Muscle of back (tissue), 11 donors: Measurements from ENCODE around the gene PCGF6. TPM values are rescaled to one million over a fixed set of nuclear protein-coding genes. Genes with fewer than 3 reads are reported as not detected.
A peak's percentile ranks its signal among the peaks of the same experiment; 100 is the strongest.
"Not testable (repeated sequence)": the region's sequence is repeated elsewhere in the genome, so short reads cannot be mapped to it uniquely, and the experiment has no call there.

ENCODE experiments used
- DNase-seq, 3 donors: peaks; one replicate each; pipeline versions ENCODE4 v3.0.0 to v3.0.0-alpha.2; 2013
- polyA plus RNA-seq, 10 donors: library from polyadenylated mRNA; unstranded; fragments of 120-200 nt; gene quantifications; one replicate each; pipeline ENCODE4 v1.2.1, GENCODE V29; 2013; ENCODE audit not compliant: insufficient read length in 10 of 10

PCGF6 gene
- polyA plus RNA-seq, 10 donors = 7.8 to 10.2 (median 9.7) TPM

DNA sequence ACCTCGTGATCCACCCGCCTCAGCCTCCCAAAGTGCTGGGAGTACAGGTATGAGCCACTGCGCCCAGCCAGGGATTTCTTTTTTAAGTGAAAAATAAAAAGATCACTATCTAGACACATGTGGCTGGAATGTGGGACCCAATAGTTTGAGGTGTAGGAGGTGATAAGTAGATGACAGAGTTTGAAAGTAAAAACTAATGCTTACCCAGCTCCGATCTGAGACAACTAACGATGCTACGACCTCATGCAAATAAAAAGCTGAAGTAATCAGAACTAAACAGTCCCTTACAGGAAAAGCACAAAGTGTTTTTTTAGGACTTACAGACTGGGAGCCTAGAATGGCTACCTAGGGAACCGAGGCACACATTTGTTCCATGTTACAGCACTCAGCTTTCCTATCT, 23.0 kb downstream of the PCGF6 start:
- DNase-seq = no peak

DNA sequence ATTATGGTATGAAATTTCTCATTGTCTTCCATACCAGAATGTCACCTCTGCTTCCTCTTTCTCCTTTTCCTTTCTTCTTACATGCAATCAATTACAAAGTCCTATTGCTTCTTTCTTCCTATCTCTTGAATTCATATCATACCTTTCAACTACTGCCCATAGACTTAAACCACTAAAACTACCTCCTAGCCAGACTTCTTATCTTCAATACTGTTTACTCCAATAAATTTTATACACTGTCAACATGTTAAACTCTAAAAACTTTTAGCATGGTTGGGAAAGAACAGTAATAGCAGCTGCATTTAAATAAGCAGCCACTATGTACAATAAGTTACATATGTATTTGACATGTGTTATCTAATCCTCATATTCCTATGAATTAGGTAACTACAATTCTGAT, 34.9 kb downstream of the PCGF6 start:
- no peak for DNase-seq

DNA sequence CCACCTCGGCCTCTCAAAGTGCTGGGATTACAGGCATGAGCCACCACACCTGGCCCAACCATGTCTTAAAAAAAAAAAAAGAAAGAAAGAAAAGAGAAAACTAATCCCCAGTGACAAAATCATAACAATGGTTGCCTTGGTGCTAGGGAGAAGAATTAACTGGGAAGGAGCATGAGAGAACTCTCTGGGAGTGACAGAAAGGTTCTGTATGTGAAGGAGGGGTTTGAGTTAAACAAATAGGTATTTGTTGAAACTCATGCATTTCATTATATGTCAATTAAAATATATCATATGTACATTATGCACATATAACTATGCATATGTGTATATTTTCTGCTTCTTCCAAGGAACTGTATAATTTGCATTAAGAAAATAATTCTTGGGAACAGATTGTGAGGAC, 40.7 kb downstream of the PCGF6 start:
- DNase-seq = no peak

DNA sequence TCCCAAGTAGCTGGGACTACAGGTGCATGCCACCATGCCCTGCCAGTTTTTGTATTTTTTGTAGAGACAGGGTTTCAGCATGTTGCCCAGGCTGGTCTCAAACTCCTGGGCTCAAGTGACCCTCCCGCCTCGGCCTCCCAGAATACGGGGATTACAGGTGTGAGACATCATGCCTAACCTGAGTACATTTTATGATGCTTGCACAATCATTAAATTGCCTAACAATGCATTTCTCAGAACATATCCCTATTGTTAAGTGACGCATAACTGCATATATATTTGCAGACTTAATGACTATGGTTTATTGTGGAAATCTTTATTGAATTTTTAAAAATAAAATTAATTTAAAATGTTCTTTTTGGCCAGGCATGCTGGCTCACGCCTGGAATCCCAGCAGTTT, 43.3 kb downstream of the PCGF6 start:
- no peak for DNase-seq

- DNase-seq = peak in 1 of 3 donors; percentile 38
Observed at GRCh38 chr10:103295374-103296015, 55.4 kb downstream of the PCGF6 start.

- no peak for DNase-seq
Observed at GRCh38 chr10:103291588-103291987, 59.4 kb downstream of the PCGF6 start.

- no peak for DNase-seq
Observed at GRCh38 chr10:103287992-103288391, 62.9 kb downstream of the PCGF6 start.

GRCh38 chr10:103284170-103284569, 66.8 kb downstream of the PCGF6 start:
- DNase-seq = no peak

DNA sequence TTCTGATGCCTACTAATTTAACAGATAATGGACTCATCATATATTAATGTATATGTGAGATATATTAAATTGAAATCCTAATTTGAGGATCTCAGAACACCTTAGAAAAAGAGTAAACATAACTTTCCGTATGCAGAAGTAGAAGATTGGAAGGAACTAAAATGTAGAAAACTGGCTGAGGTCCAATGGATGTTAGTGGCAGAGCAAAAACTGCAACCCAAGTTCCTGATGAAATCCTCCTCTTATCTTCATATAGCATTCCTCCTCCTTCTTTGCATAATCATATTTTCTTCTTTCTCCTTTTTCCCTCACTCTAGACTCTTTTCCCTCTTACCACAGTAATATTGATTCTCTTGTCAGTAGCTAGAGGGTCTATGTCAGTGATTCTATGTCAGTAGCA, 68.0 kb downstream of the PCGF6 start:
- no peak for DNase-seq

DNA sequence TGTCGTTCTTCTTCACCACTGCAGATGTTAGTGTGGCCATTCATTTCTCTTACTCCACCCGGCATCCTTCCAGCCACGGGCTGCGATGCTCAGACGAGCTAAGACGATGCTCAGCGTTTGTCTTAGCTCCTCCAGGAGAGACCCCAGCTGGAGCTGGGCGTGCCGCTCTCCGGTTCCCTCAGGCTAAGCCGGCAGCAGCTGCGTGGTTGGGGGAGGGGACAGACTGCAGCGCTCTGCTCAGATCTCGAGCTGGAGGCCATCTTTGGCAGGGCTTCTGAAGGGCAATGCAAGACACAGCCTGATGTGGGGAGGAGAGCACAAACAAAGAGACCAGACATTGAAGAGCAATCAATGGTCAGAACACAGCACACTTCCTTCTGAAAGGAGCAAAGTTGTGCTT, 69.2 kb downstream of the PCGF6 start:
- DNase-seq = peak; percentile 36 to 80 (median 58)

- DNase-seq = no peak
Observed at GRCh38 chr10:103280506-103280905, 70.4 kb downstream of the PCGF6 start.

DNA sequence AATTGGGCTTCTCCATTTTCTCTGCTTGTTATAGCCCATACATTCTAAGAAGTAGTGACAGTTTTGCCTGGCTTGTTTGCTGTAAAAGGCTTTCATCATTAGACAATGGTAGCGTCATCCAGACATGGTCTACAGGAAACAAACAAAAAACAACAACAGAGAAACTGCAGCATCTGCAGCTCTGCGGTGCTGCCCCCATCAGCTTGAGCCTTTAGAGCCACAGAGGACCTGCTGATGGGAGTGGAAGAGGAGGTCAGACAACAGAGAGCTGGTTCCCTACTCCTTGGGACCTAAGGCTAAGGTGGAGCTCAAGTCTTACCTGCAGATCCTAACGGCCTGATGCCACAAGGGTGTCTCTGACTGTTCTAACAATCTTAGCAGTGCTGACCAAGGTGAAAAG, 70.9 kb downstream of the PCGF6 start:
- no peak for DNase-seq

DNA sequence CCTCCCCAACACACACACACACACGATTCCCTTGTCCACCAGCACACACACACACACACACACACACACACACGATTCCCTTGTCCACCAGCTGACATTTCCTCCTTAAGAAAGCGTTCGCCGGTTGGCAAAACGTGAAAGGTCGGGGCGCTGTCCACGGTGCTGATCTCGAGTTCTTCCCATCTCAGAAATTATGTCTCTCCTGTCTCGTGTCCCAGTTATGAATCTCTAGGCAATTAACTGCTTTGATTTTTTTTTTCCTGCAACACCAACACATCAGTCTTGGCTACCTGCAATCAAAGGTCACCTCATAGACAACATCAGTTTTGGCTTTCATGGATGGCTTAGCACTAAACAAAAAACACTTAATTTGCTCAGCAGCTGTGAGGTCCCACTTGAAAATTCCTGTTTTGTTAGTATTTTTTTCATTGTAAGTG, 72.1 kb downstream of the PCGF6 start:
- peak; percentile 31 to 73 (median 58) for DNase-seq

- DNase-seq = no peak
Observed at GRCh38 chr10:103278537-103278823, 72.5 kb downstream of the PCGF6 start.

DNA sequence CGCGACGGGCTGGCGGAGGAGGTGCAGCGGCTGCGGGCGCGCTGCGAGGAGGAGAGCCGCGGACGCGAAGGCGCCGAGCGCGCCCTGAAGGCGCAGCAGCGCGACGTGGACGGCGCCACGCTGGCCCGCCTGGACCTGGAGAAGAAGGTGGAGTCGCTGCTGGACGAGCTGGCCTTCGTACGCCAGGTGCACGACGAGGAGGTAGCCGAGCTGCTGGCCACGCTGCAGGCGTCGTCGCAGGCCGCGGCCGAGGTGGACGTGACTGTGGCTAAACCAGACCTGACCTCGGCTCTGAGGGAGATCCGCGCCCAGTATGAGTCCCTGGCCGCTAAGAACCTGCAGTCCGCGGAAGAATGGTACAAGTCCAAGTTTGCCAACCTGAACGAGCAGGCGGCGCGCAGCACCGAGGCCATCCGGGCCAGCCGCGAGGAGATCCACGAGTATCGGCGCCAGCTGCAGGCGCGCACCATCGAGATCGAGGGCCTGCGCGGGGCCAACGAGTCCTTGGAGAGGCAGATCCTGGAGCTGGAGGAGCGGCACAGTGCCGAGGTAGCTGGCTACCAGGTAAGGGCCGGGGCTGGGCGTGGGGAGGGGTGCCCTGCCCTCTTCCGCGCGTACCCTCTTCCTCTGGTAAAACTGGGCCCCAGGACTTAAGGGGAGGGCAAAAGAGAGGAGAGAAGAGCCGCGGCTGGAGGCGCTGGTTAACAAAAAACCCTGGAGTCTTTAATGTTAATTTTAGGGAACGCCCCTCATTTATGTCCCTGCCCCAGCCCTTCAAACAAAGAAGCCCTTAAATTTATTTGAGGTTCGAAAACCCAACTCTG, 73.0 kb downstream of the PCGF6 start:
- no peak for DNase-seq

GRCh38 chr10:103276896-103277712, 73.8 kb downstream of the PCGF6 start, which contains the start of gene INA:
TSS of gene INA (plus strand) at chr10:103277138. CDS start at chr10:103277212, 74 bp downstream.
- DNase-seq = peak; percentile 17 to 57 (median 34)

DNA sequence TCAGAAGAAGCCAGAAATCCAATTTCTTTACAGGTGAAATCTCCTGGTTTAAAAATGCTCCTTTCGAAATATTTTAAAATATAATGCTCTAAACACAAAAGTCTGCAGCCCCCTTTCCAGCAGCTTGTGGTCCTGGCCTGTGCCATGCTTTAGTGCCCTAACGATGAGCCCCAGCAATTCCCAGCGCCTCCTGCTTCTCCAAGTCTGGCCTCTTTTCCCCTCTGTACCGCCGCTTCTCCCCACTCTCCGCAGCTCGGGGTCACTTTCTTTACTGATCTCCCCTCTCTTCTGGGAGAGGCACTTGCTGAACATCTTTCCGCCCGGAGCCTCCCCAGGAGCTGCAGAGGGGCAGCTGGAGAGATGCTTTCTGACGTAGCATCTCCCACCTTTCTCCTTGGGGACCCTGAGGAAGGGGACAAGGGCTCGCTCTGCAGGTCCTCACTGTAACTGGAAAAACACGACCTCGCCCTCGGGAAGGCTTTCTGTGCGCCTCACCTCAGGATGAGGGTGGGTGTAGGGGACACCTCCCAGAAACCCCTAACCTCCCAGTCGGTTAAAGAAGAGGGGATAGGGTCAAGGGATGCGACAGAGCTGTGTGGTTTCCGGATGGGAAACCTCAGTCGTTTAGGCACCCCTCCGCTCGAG, 74.6 kb downstream of the PCGF6 start:
- peak in 1 of 3 donors; percentile 3 for DNase-seq

DNA sequence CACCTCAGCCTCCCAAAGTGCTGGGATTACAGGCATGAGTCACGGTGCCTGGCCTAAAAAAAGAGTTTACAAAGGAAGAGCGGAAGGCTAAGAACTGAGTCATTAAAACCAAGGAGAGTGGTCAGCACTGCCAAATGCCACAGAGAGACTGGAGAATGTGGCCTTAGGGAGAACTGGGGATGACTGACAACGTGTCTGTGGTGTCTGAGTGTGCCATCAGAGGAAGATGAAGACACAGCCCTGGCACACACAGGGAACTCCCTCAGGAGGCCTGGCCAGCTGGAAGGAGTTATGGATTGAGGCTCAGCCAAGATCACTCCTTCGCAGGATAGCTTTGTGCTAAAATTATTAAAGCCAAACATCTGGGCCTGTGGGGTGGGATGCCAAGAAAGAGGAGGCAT, 77.9 kb downstream of the PCGF6 start:
- peak in 1 of 3 donors; percentile 91 for DNase-seq

DNA sequence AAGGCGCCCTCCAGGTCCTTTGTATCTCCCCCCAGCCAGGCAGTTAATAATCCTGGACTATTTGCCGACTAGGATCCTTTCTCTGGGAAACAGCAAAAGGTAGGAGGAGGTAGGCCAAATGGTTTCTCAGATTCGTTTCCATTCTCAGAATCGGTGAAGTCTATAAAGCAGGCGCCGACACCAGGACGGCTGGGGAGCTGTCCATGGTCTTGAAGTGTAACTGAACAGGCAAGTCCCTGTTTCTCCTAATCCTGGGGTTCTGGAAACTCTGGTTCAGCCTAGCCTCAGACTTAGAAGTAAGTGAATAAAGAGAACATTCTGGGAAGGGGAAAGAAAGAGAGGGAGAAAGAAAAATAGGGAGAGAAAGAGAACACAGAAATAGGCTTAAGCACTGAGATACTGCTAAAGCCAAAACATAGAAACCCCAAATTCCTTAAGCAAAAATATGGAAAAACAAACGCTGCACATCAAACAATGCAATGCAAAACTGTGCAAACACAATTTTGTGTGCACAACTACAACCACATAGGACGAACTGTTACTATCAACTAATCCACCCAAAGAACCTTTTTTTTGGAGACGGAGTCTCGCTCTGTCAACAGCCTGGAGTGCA, 85.1 kb downstream of the PCGF6 start:
- DNase-seq = peak; percentile 57 to 85 (median 83)

DNA sequence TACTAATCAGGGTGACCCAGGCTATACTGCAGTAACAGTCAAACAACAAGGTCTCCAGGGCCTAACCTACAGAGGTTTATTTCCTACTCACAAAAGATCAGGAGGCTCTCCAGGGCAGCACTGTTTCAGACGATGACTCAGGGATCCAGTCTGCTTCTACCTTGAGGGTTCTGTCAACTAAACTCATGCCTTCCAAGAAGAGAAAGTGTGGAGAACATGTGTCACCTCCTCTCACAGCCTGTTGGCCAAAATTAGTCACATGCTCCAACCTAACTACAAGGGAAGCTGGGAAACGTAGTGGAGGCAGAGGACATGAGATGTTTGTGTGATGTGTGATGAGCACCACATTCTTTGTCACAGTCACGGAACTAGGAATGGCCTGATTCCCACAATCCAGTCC, 88.7 kb downstream of the PCGF6 start:
- DNase-seq = no peak

GRCh38 chr10:103259989-103260388, 91.0 kb downstream of the PCGF6 start:
- DNase-seq = no peak

DNA sequence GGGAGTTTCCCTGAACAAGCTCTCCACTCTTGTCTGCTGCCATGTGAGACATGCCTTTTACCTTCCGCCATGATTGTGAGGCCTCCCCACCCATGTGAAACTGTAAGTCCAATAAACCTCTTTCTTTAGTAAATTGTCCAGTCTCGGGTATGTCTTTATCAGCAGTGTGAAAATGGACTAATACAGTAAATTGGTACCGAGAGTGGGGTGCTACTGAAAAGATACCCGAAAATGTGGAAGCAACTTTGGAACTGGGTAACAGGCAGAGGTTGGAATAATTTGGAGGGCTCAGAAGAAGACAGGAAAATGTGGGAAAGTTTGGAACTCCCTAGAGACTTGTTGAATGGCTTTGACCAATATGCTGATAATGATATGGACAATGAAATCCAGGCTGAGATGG, 92.0 kb downstream of the PCGF6 start:
- DNase-seq = not testable (repeated sequence)
